DOHH2 (cell line): Measurements from ENCODE around the gene STK32B.
A peak's percentile ranks its signal among the peaks of the same experiment; 100 is the strongest.

Experiments used
- H3F3A ChIP-seq: fragments of 200-600 bp; sonication (generic), shearing (Covaris generic); 2 replicates; pipeline ENCODE4 v1.6.0; 2016; ENCODE audit warnings: antibody characterized with exemption, mild to moderate bottlenecking; ENCODE audit not compliant: control insufficient read depth, insufficient read depth
- H3K27ac ChIP-seq: fragments of 200-600 bp; sonication (generic); 2 replicates; pipeline ENCODE4 v1.5.1; 2014; ENCODE audit warnings: low read depth, mild to moderate bottlenecking, low read length, moderate library complexity
- H3K27me3 ChIP-seq: fragments of 200-600 bp; sonication (generic); 2 replicates; pipeline ENCODE4 v1.6.1; 2014; ENCODE audit warnings: mild to moderate bottlenecking, low read length, mixed read lengths; ENCODE audit not compliant: control insufficient read depth
- H3K36me3 ChIP-seq: fragments of 200-600 bp; sonication (generic); 2 replicates; pipeline ENCODE4 v1.6.1; 2014; ENCODE audit warnings: mild to moderate bottlenecking, low read length, moderate library complexity, mixed read lengths; ENCODE audit not compliant: control insufficient read depth
- H3K4me1 ChIP-seq: fragments of 200-600 bp; sonication (generic); 2 replicates; pipeline ENCODE4 v1.6.1; 2014; ENCODE audit warnings: mild to moderate bottlenecking, low read length, mixed read lengths; ENCODE audit not compliant: control insufficient read depth
- H3K4me2 ChIP-seq: fragments of 200-600 bp; sonication (generic); 2 replicates; pipeline ENCODE4 v1.6.0; 2014; ENCODE audit warnings: mild to moderate bottlenecking, low read length, moderate library complexity
- H3K4me3 ChIP-seq: fragments of 200-600 bp; sonication (generic); 2 replicates; pipeline ENCODE4 v1.5.1; 2014; ENCODE audit warnings: mild to moderate bottlenecking, low read length, mixed read lengths
- H3K79me2 ChIP-seq: fragments of 200-600 bp; sonication (generic); 2 replicates; pipeline ENCODE4 v1.6.1; 2014; ENCODE audit warnings: mild to moderate bottlenecking, low read length, mixed read lengths; ENCODE audit not compliant: control insufficient read depth
- H3K9me2 ChIP-seq: fragments of 200-600 bp; sonication (generic); replicated peaks from 2 replicates; pipeline ENCODE4 v1.6.1; 2014; ENCODE audit warnings: mild to moderate bottlenecking, low read length, mixed read lengths; ENCODE audit not compliant: control insufficient read depth
- H3K9me3 ChIP-seq: fragments of 200-600 bp; sonication (generic); 2 replicates; pipeline ENCODE4 v1.6.1; 2014; ENCODE audit warnings: antibody characterized with exemption, low read length, mixed read lengths; ENCODE audit not compliant: control insufficient read depth, insufficient read depth
- H4K20me1 ChIP-seq: fragments of 200-600 bp; sonication (generic); 2 replicates; pipeline ENCODE4 v1.6.0; 2014; ENCODE audit warnings: low read depth, mild to moderate bottlenecking, antibody characterized with exemption, low read length, moderate library complexity; ENCODE audit not compliant: control insufficient read depth, insufficient read depth
- EZH2phosphoT487 ChIP-seq: fragments of 200-600 bp; sonication (generic); IDR thresholded peaks from 2 replicates; pipeline ENCODE4 v1.6.1; 2017; ENCODE audit warnings: borderline replicate concordance, mild to moderate bottlenecking, antibody characterized with exemption, low read length, moderate library complexity, mixed read lengths
- TF ChIP-seq, protein P1 (sequence below): fragments of 200-600 bp; sonication (generic); IDR thresholded peaks from one replicate; pipeline ENCODE4 v1.5.1; 2014; ENCODE audit warnings: antibody characterized with exemption, mild to moderate bottlenecking, low read depth, low read length; ENCODE audit not compliant: poor library complexity, severe bottlenecking

STK32B gene

DNA sequence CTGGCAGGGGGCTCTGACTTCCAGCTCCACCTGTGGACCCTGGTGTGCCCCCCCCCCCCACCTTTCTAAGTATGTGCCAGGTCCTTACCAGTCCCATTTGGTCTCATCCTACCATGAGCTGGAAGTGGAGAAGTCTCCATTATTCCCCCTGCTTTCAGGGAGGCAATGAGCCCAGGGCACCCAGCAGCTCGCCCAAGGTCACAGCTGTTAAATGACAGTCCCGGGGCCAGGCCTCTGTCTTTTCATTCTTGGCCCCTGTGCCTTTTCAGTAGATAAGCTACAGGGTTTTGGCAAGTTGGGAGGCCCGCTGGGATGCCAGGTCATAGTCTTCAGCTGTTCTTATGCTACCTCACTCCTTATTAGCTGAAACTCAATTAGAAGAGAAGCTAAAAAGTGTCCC, 408.0 kb downstream of the STK32B start:
- Histone ChIP-seq H3K4me1 (no peaks in the 10 kb centered on the region), H3F3A (no peaks in the 10 kb centered on the region), H3K27me3 (no peaks in the 10 kb centered on the region), H3K9me3 (no peaks in the 10 kb centered on the region), H3K4me3 (no peak overlapping the region), H3K4me2 (no peak overlapping the region), H3K36me3 (no peaks in the 10 kb centered on the region), H3K27ac (no peak overlapping the region), H4K20me1 (no peaks in the 10 kb centered on the region), H3K79me2 (no peaks in the 10 kb centered on the region), H3K9me2 (no peaks in the 10 kb centered on the region)
- TF ChIP-seq EZH2phosphoT487, result no peak
- TF ChIP-seq, protein P1, sequence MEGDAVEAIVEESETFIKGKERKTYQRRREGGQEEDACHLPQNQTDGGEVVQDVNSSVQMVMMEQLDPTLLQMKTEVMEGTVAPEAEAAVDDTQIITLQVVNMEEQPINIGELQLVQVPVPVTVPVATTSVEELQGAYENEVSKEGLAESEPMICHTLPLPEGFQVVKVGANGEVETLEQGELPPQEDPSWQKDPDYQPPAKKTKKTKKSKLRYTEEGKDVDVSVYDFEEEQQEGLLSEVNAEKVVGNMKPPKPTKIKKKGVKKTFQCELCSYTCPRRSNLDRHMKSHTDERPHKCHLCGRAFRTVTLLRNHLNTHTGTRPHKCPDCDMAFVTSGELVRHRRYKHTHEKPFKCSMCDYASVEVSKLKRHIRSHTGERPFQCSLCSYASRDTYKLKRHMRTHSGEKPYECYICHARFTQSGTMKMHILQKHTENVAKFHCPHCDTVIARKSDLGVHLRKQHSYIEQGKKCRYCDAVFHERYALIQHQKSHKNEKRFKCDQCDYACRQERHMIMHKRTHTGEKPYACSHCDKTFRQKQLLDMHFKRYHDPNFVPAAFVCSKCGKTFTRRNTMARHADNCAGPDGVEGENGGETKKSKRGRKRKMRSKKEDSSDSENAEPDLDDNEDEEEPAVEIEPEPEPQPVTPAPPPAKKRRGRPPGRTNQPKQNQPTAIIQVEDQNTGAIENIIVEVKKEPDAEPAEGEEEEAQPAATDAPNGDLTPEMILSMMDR, result no peak

DNA sequence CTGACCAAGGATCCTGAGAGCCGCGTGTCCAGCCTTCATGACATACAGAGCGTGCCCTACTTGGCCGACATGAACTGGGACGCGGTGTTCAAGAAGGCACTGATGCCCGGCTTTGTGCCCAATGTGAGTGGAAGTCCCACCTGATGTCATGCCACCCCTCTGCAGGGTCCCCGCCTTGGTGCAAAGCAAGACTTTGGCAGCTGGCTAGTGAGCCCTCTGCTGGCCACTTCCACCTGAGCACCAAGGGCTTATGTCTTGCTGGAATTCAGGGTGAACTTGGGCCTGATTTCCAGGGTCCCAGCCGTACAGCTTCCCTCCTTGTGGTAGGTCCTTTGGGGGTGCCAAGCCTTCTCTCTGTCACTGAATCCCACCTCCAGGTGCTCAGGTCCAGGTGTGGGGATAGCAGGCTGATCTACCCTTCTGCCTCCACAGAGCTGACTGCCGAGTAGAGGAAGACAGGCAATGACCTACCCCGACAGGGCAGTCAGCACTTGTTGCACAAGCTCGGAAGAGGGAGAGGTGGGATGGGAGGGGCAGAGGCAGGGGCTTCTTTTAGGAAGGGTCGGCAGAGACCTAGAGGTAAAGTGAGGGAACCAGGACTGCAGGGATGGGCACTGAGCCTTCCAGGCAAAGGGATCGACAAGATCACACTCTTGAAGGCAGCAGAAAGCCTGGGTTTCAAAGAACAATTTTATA, 409.0 kb downstream of the STK32B start:
- TF ChIP-seq, protein P1, result peak; percentile 61
- no peak for TF ChIP-seq EZH2phosphoT487

DNA sequence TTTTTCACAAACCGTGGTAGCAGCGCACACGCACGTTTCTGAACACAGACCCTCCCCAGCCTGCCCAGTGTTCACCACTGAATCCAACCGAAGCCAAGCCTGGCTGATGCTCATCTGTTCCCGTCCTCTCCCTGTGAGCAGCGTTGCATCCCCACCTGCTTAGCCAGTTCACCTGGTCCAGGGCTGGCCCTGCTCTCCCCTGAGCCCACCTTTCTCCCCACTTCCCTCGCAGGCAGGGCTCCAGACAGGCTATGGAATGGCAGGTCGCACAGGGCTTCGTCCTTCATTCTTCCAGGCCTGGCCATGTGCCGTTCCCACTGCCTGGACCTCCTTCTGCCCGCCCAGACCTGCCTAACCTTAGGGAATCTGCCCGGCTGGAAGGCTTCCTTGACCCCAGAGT, 410.2 kb downstream of the STK32B start:
- no peaks in the 10 kb centered on the region for H3K9me3 ChIP-seq
- no peak overlapping the region for H3K4me3 ChIP-seq
- H3K9me2 ChIP-seq, result no peaks in the 10 kb centered on the region
- TF ChIP-seq EZH2phosphoT487, result no peak
- TF ChIP-seq, protein P1, result no peak
- no peak overlapping the region for H3K27ac ChIP-seq
- no peaks in the 10 kb centered on the region for H3K4me1 ChIP-seq
- H3K36me3 ChIP-seq, result no peaks in the 10 kb centered on the region
- no peaks in the 10 kb centered on the region for H3F3A ChIP-seq
- no peak overlapping the region for H3K4me2 ChIP-seq
- no peaks in the 10 kb centered on the region for H3K27me3 ChIP-seq
- H3K79me2 ChIP-seq, result no peaks in the 10 kb centered on the region
- no peaks in the 10 kb centered on the region for H4K20me1 ChIP-seq

More for the DNA sequence above, 409.0 kb downstream of the STK32B start:
- H4K20me1 ChIP-seq, result no peaks in the 10 kb centered on the region
- no peaks in the 10 kb centered on the region for H3K79me2 ChIP-seq
- no peaks in the 10 kb centered on the region for H3K27me3 ChIP-seq
- no peak overlapping the region for H3K4me2 ChIP-seq
- no peaks in the 10 kb centered on the region for H3K36me3 ChIP-seq
- H3K4me3 ChIP-seq, result no peak overlapping the region
- H3K27ac ChIP-seq, result no peak overlapping the region
- H3K9me2 ChIP-seq, result no peaks in the 10 kb centered on the region
- no peaks in the 10 kb centered on the region for H3F3A ChIP-seq
- H3K9me3 ChIP-seq, result no peaks in the 10 kb centered on the region
- no peaks in the 10 kb centered on the region for H3K4me1 ChIP-seq
